ENCODE results near the gene S100A3. TPM values are rescaled to one million over a fixed set of nuclear protein-coding genes. Genes with fewer than 3 reads are reported as not detected.

S100A3 gene
- total RNA-seq, 4 donors from 2014 or later = 1.1 to 2.7 TPM; not detected in 2

DNA sequence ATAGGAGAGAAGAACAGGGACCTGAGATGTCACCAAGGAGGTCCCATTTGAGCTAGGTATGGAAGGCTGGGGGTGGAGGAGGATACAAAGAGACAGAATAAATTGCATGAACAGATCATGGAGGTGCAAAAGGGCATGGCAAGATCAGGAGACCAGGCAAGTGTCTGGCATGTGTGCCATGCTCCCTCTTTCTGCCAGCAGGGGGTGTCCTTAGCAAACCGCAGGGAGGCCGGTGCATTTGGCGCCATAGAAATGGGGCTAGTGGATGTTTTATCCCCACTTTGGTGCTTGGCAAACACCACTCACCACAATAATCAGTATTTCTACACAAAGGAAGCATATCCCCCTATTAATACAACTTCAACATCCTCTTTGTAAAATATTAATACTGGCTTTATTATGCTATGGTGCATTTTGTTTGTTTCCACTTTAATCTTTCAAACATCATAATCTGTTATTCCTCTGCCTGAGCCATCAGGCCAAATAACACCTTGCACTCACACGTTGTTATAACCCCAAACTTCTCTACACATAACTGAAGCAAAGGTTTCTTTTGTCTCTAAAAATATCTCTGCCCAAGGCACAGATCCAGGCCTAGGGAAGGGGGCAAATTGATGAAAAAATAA lies 39.2 kb downstream of the S100A3 start:
- H3K4me1 ChIP-seq = peaks cover 0 to 36% (median 29%) of the 10 kb centered on the region in 4 donors
- no peak for TF ChIP-seq POLR2A (IDR thresholded peaks at IDR 0.05)
- TF ChIP-seq, protein P1, sequence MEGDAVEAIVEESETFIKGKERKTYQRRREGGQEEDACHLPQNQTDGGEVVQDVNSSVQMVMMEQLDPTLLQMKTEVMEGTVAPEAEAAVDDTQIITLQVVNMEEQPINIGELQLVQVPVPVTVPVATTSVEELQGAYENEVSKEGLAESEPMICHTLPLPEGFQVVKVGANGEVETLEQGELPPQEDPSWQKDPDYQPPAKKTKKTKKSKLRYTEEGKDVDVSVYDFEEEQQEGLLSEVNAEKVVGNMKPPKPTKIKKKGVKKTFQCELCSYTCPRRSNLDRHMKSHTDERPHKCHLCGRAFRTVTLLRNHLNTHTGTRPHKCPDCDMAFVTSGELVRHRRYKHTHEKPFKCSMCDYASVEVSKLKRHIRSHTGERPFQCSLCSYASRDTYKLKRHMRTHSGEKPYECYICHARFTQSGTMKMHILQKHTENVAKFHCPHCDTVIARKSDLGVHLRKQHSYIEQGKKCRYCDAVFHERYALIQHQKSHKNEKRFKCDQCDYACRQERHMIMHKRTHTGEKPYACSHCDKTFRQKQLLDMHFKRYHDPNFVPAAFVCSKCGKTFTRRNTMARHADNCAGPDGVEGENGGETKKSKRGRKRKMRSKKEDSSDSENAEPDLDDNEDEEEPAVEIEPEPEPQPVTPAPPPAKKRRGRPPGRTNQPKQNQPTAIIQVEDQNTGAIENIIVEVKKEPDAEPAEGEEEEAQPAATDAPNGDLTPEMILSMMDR (IDR thresholded peaks at IDR 0.05) = peak; percentile 29 to 57 (median 38)

DNA sequence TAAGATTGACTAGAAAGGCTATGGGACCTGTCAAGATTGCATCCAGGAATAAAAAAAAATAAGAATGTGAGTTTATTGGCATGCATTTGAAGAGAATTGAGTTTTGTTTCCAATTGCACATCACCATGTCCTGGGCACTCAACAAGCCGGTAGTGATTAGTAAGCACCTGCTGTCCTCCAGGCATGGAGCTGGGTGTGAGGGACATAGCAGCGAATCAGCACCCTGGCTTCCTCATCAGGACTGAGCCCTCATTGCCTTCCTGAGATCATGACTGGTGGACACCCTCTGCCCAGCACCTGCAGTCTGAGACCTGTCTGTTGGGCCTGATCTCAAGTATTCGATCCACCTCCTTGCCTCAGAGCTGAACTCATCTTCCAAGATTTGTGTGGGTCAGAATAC lies 40.0 kb downstream of the S100A3 start:
- TF ChIP-seq EP300 (IDR thresholded peaks at IDR 0.05) (no peak), POLR2A (IDR thresholded peaks at IDR 0.05) (no peak)
- TF ChIP-seq, protein P1 (IDR thresholded peaks at IDR 0.05) = no peak
- DNase-seq (ENCODE audit: low spot score in 2 of 2) = no peak
- no peaks in the 10 kb centered on the region for H3K27me3 ChIP-seq
- no peaks in the 10 kb centered on the region for H3K36me3 ChIP-seq
- no peak overlapping the region for H3K27ac ChIP-seq
- WGBS, 2 donors = 94 to 99% methylated on average over 3 of the region's 3 CpGs
- H3K4me3 ChIP-seq = no peak overlapping the region
- no peaks in the 10 kb centered on the region for H3K9me3 ChIP-seq
- H3K4me1 ChIP-seq = peaks cover 0 to 36% (median 29%) of the 10 kb centered on the region in 4 donors

More for the DNA sequence above, 39.2 kb downstream of the S100A3 start:
- Histone ChIP-seq H3K4me3 (no peak overlapping the region), H3K27ac (no peak overlapping the region), H3K27me3 (no peaks in the 10 kb centered on the region), H3K9me3 (no peaks in the 10 kb centered on the region), H3K36me3 (no peaks in the 10 kb centered on the region)
- 63% methylated on average over 4 of the region's 4 CpGs for WGBS, 2 donors
- DNase-seq (ENCODE audit: low spot score in 2 of 2) = peak in 1 of 2 donors; percentile 38

DNA sequence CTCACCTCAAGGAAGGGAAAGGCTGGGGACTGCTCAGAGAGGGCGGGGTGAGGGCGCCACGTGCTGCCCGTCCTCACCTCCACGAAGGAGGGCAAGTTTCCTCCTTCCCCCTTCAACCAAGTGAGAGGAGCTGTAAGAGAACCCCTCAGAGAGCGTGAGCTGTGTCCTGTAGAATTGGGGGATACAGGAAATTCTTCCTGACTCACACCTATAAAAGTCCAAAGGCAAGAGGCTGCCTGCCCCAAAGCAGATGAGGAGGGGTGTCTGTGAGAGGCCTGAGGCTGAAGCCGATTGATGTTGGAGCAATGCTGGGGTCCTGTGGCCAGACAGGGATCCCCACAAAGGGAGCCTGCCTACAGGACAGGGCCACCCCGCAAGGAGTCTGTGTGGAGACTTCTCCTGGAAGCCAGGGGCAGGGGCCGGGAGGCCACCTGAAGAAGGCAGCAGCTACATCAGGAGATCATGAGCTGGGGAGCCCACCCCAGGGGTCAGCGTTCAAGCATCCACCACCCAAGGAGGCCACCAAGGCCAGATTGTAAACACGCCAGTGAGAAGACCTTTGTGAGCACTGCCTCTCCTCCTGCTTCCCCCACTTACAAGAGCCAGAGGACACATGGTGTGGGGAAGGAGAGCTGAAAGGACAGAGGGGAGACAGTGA lies 41.0 kb downstream of the S100A3 start:
- Histone ChIP-seq H3K9me3 (no peaks in the 10 kb centered on the region), H3K27me3 (no peaks in the 10 kb centered on the region), H3K4me1 (peaks cover 0 to 36% (median 29%) of the 10 kb centered on the region in 4 donors), H3K36me3 (no peaks in the 10 kb centered on the region), H3K4me3 (no peak overlapping the region), H3K27ac (peak overlapping the region; percentile 9 to 91 (median 74))
- TF ChIP-seq, protein P1 (IDR thresholded peaks at IDR 0.05) = no peak
- TF ChIP-seq EP300 (IDR thresholded peaks at IDR 0.05) = no peak
- no peak for TF ChIP-seq POLR2A (IDR thresholded peaks at IDR 0.05)
- no peak for DNase-seq (ENCODE audit: low spot score in 2 of 2)
- WGBS, 2 donors = 86 to 88% methylated on average over 11 of the region's 11 CpGs

DNA sequence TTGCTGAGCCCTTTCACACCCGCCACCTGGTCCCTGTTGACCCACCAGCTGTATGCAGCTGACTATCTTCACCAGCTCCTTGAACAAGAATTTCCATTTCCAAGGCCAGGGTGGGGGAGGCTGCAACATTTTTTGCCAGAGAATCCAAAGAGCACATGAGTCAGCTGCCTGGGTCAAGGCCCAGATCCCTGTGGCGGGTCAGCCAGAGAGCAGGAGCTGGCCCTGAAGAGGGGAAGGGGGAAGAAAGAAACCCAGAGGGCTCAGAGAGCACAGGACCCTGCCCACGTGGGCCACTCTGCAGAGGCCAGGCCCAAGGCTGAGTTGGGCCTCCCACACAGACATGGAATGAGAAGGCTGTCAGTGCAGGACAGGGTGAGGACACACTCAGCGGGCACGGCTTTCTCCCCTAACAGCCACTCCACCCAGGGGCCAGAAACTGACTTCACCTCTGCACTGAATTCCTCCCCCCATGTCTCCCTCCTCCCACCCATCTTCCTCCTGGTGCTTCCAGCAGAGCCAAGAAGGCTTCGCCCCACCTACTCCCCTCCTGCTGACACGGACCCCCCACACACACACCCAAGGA lies 42.1 kb downstream of the S100A3 start:
- Histone ChIP-seq H3K36me3 (no peaks in the 10 kb centered on the region), H3K27me3 (no peaks in the 10 kb centered on the region), H3K4me1 (peaks cover 0 to 36% (median 29%) of the 10 kb centered on the region in 4 donors), H3K9me3 (no peaks in the 10 kb centered on the region), H3K27ac (peak overlapping the region; percentile 9 to 91 (median 74)), H3K4me3 (no peak overlapping the region)
- DNase-seq (ENCODE audit: low spot score in 2 of 2) = peak; percentile 70 to 87
- TF ChIP-seq EP300 (IDR thresholded peaks at IDR 0.05) = peak in 1 of 2 donors; percentile 89
- TF ChIP-seq, protein P1 (IDR thresholded peaks at IDR 0.05) = no peak
- TF ChIP-seq POLR2A (IDR thresholded peaks at IDR 0.05) = no peak
- WGBS, 2 donors = 19 to 34% methylated on average over 7 of the region's 7 CpGs

DNA sequence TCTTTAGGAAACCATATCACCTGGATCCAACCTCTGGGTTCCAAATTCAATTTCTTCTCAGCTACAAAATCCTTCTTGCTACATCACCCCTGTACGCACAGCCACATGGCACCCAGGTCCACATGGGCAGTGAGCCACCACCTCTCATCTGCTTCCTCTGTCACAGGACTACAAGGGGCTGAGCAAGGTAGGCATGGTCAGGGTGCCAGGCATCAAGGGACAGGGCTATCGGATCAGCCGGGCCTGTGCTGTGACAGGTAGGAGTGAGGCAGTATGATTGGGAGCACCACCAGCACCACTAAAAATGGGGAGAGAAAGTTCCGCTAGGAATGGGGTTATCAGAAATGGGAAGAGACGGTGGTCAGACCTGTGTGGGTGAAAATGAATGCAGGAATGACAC lies 42.7 kb downstream of the S100A3 start:
- no peak for DNase-seq (ENCODE audit: low spot score in 2 of 2)
- H3K9me3 ChIP-seq = no peaks in the 10 kb centered on the region
- H3K27me3 ChIP-seq = no peaks in the 10 kb centered on the region
- WGBS, 2 donors = 71 to 78% methylated on average over 5 of the region's 5 CpGs
- no peaks in the 10 kb centered on the region for H3K36me3 ChIP-seq
- peak overlapping the region in 3 of 4 donors; percentile 63 to 91 (median 85) for H3K27ac ChIP-seq
- H3K4me1 ChIP-seq = peaks cover 0 to 36% (median 29%) of the 10 kb centered on the region in 4 donors
- TF ChIP-seq, protein P1 (IDR thresholded peaks at IDR 0.05) = no peak
- TF ChIP-seq POLR2A (IDR thresholded peaks at IDR 0.05) (no peak), EP300 (IDR thresholded peaks at IDR 0.05) (no peak)
- no peak overlapping the region for H3K4me3 ChIP-seq

All from tibial nerve (tissue), 4 donors.